GM06990 (cell line): ENCODE measurements around the gene CHTF8.
A peak's percentile ranks its signal among the peaks of the same experiment; 100 is the strongest.

Experiments
- DNase-seq: peaks from one replicate; pipeline ENCODE4 v3.0.0-alpha.2; 2011; ENCODE audit not compliant: insufficient read length; ENCODE audit errors: extremely low read depth
- H3K27me3 ChIP-seq: replicated peaks from 2 replicates; pipeline ENCODE4 v1.6.0; 2011; ENCODE audit warnings: low read length; ENCODE audit not compliant: control insufficient read depth, insufficient read depth
- H3K36me3 ChIP-seq: 2 replicates; pipeline ENCODE4 v1.5.1; 2011; ENCODE audit warnings: low read length; ENCODE audit not compliant: control insufficient read depth, insufficient read depth
- H3K4me3 ChIP-seq: replicated peaks from 2 replicates; pipeline ENCODE4 v1.5.1; 2011; ENCODE audit warnings: low read depth, mild to moderate bottlenecking, control low read depth, low read length
- CTCF ChIP-seq: IDR thresholded peaks from 2 replicates; pipeline ENCODE4 v1.5.1; 2011; ENCODE audit warnings: low read length, control low read depth, mild to moderate bottlenecking, inconsistent platforms; ENCODE audit not compliant: insufficient read depth, poor library complexity, severe bottlenecking

The CHTF8 gene

GRCh38 chr16:69083306-69083941, 49.0 kb downstream of the CHTF8 start:
- peak; percentile 39 for TF ChIP-seq CTCF
- Histone ChIP-seq H3K27me3 (no peaks in the 10 kb centered on the region), H3K36me3 (peaks cover 3% of the 10 kb centered on the region; the same call in 1 of the 2 replicates), H3K4me3 (no peak overlapping the region)
- no peak for DNase-seq

GRCh38 chr16:69079697-69080096, 52.7 kb downstream of the CHTF8 start:
- H3K4me3 ChIP-seq: no peak overlapping the region
- TF ChIP-seq CTCF: no peak

GRCh38 chr16:69078073-69078472, 54.3 kb downstream of the CHTF8 start:
- DNase-seq: no peak
- H3K36me3 ChIP-seq: no peaks in the 10 kb centered on the region
- no peak overlapping the region for H3K4me3 ChIP-seq
- no peak for TF ChIP-seq CTCF
- H3K27me3 ChIP-seq: no peaks in the 10 kb centered on the region

More at GRCh38 chr16:69079697-69080096, 52.7 kb downstream of the CHTF8 start:
- no peaks in the 10 kb centered on the region for H3K27me3 ChIP-seq
- H3K36me3 ChIP-seq: peaks cover 2% of the 10 kb centered on the region; the same call in 1 of the 2 replicates
- no peak for DNase-seq

- TF ChIP-seq CTCF: no peak
- Histone ChIP-seq H3K36me3 (no peaks in the 10 kb centered on the region), H3K4me3 (no peak overlapping the region), H3K27me3 (no peaks in the 10 kb centered on the region)
- DNase-seq: no peak
Measured at GRCh38 chr16:69077251-69077650, 55.1 kb downstream of the CHTF8 start.

- Histone ChIP-seq H3K27me3 (no peaks in the 10 kb centered on the region), H3K36me3 (no peaks in the 10 kb centered on the region), H3K4me3 (no peak overlapping the region)
- DNase-seq: no peak
- no peak for TF ChIP-seq CTCF
Measured at GRCh38 chr16:69073181-69073702, 59.1 kb downstream of the CHTF8 start.

GRCh38 chr16:69072640-69072974, 59.8 kb downstream of the CHTF8 start:
- no peak for TF ChIP-seq CTCF
- H3K27me3 ChIP-seq: no peaks in the 10 kb centered on the region
- no peak for DNase-seq
- no peak overlapping the region for H3K4me3 ChIP-seq
- no peaks in the 10 kb centered on the region for H3K36me3 ChIP-seq
